Mesenchymal stem cell (in vitro differentiated cells and primary cell): ENCODE results near the gene SLC13A5.
"Not testable (repeated sequence)": the region's sequence is repeated elsewhere in the genome, so short reads cannot be mapped to it uniquely, and the experiment has no call there.

ENCODE experiments used
- DNase-seq: peaks from one replicate; pipeline ENCODE4 v3.0.0-alpha.2; 2013
- H2AFZ ChIP-seq: one replicate; pipeline ENCODE4 v1.6.1; 2013; ENCODE audit warnings: low read depth, mild to moderate bottlenecking, control low read depth, inconsistent platforms, low read length, moderate library complexity
- H2AK5ac ChIP-seq: 2 replicates; pipeline ENCODE4 v1.6.1; 2013; ENCODE audit warnings: low read length, moderate library complexity, mild to moderate bottlenecking, inconsistent platforms; ENCODE audit not compliant: severe bottlenecking
- H2BK120ac ChIP-seq: one replicate; pipeline ENCODE4 v1.6.1; 2013; ENCODE audit warnings: low read depth, mild to moderate bottlenecking, inconsistent platforms, low read length, moderate library complexity
- H2BK12ac ChIP-seq, 2 experiments: one replicate each; pipeline ENCODE4 v1.6.1; 2013; ENCODE audit warnings: inconsistent platforms in 2 of 2, low read length in 2 of 2, mild to moderate bottlenecking in 2 of 2, moderate library complexity in 2 of 2, control low read depth in 1 of 2
- H2BK15ac ChIP-seq: one replicate; pipeline ENCODE4 v1.6.1; 2013; ENCODE audit warnings: mild to moderate bottlenecking, low read depth, inconsistent platforms; ENCODE audit not compliant: poor library complexity, severe bottlenecking
- H2BK5ac ChIP-seq: 2 replicates; pipeline ENCODE4 v1.6.1; 2013; ENCODE audit warnings: low read depth, mild to moderate bottlenecking, low read length, control low read depth, inconsistent platforms; ENCODE audit not compliant: poor library complexity, severe bottlenecking
- H3K14ac ChIP-seq, 2 experiments: one replicate each; pipeline ENCODE4 v1.6.1; 2013; ENCODE audit warnings: inconsistent platforms in 2 of 2, low read length in 2 of 2, control low read depth in 1 of 2, mild to moderate bottlenecking in 1 of 2, moderate library complexity in 1 of 2
- H3K18ac ChIP-seq, 2 experiments: one replicate each; pipeline ENCODE4 v1.6.1; 2013; ENCODE audit warnings: inconsistent platforms in 2 of 2, low read length in 2 of 2, control low read depth in 1 of 2, low read depth in 1 of 2, mild to moderate bottlenecking in 1 of 2
- H3K23ac ChIP-seq, 2 experiments: one replicate each; pipeline ENCODE4 v1.6.1; 2013; ENCODE audit warnings: inconsistent platforms in 2 of 2, low read length in 2 of 2, mild to moderate bottlenecking in 2 of 2, moderate library complexity in 2 of 2, control low read depth in 1 of 2
- H3K27ac ChIP-seq: 2 replicates; pipeline ENCODE4 v1.5.1; 2013; ENCODE audit warnings: mild to moderate bottlenecking, moderate library complexity, low read length, control low read depth, inconsistent platforms; ENCODE audit not compliant: poor library complexity, severe bottlenecking
- H3K27me3 ChIP-seq, 2 experiments: 2 replicates each; pipeline versions ENCODE4 v1.6.1 to v1.7.0; 2013; ENCODE audit warnings: low read length in 2 of 2, mild to moderate bottlenecking in 2 of 2, moderate library complexity in 2 of 2, control low read depth in 1 of 2, inconsistent platforms in 1 of 2; ENCODE audit not compliant: control insufficient read depth in 1 of 2, insufficient read depth in 1 of 2
- H3K36me3 ChIP-seq, 2 experiments: 2 replicates each; pipeline versions ENCODE4 v1.6.1 to v1.7.0; 2013; ENCODE audit warnings: low read length in 2 of 2, control low read depth in 1 of 2, inconsistent platforms in 1 of 2, low read depth in 1 of 2, mild to moderate bottlenecking in 1 of 2; ENCODE audit not compliant: insufficient read depth in 2 of 2, control insufficient read depth in 1 of 2
- H3K4ac ChIP-seq, 2 experiments: one replicate each; pipeline ENCODE4 v1.6.1; 2013; ENCODE audit warnings: inconsistent platforms in 2 of 2, low read length in 2 of 2, mild to moderate bottlenecking in 2 of 2, moderate library complexity in 2 of 2, control low read depth in 1 of 2, low read depth in 1 of 2
- H3K4me1 ChIP-seq: 2 replicates; pipeline ENCODE4 v1.6.1; 2013; ENCODE audit warnings: low read depth, low read length, control low read depth; ENCODE audit not compliant: control insufficient read depth, insufficient read depth
- H3K4me2 ChIP-seq: 2 replicates; pipeline ENCODE4 v1.6.1; 2013; ENCODE audit warnings: low read length, mild to moderate bottlenecking, inconsistent platforms; ENCODE audit not compliant: poor library complexity, severe bottlenecking
- H3K4me3 ChIP-seq, 2 experiments: 2 replicates each; pipeline versions ENCODE4 v1.5.1 to v1.7.0; 2013; ENCODE audit warnings: low read length in 2 of 2, mild to moderate bottlenecking in 2 of 2, control low read depth in 1 of 2, low read depth in 1 of 2; ENCODE audit not compliant: insufficient read depth in 1 of 2
- H3K79me1 ChIP-seq: replicated peaks from 2 replicates; pipeline ENCODE4 v1.6.1; 2013; ENCODE audit warnings: mild to moderate bottlenecking, control low read depth, low read length, inconsistent platforms; ENCODE audit not compliant: poor library complexity, severe bottlenecking
- H3K9ac ChIP-seq: 2 replicates; pipeline ENCODE4 v1.7.0; 2013; ENCODE audit warnings: mild to moderate bottlenecking, low read length, moderate library complexity
- H3K9me3 ChIP-seq: 2 replicates; pipeline ENCODE4 v1.7.0; 2013; ENCODE audit warnings: mild to moderate bottlenecking, low read length; ENCODE audit not compliant: control insufficient read depth
- H4K8ac ChIP-seq: one replicate; pipeline ENCODE4 v1.6.1; 2013; ENCODE audit warnings: inconsistent platforms, mild to moderate bottlenecking, low read length, moderate library complexity
- H4K91ac ChIP-seq: one replicate; pipeline ENCODE4 v1.6.1; 2013; ENCODE audit warnings: mild to moderate bottlenecking, low read length, inconsistent platforms
- WGBS: methylation state at CpG from one replicate; pipeline ENCODE4 v1.1.7; 2013; ENCODE audit warnings: mixed read lengths; 5-methylcytosine and 5-hydroxymethylcytosine counted together

The SLC13A5 gene

GRCh38 chr17:6657633-6658287, 55.4 kb downstream of the SLC13A5 start:
- H4K91ac ChIP-seq = no peak overlapping the region
- no peak overlapping the region for H2BK5ac ChIP-seq
- H3K23ac ChIP-seq = no peak overlapping the region
- no peak overlapping the region for H2BK12ac ChIP-seq
- no peak overlapping the region for H2BK15ac ChIP-seq
- DNase-seq = no peak
- H3K9me3 ChIP-seq = no peaks in the 10 kb centered on the region
- H3K14ac ChIP-seq = no peak overlapping the region
- H2AK5ac ChIP-seq = no peak overlapping the region
- WGBS = 76% methylated on average over 15 of the region's 18 CpGs
- H3K4me2 ChIP-seq = no peak overlapping the region
- peaks cover 59 to 67% of the 10 kb centered on the region in 2 experiments for H3K27me3 ChIP-seq
- H3K36me3 ChIP-seq = no peaks in the 10 kb centered on the region
- no peak overlapping the region for H4K8ac ChIP-seq
- no peak overlapping the region for H3K4ac ChIP-seq
- no peak overlapping the region for H3K18ac ChIP-seq
- peaks cover 9% of the 10 kb centered on the region for H3K4me1 ChIP-seq
- H2AFZ ChIP-seq = no peak overlapping the region
- H2BK120ac ChIP-seq = no peak overlapping the region
- H3K9ac ChIP-seq = no peak overlapping the region
- no peak overlapping the region for H3K27ac ChIP-seq
- H3K79me1 ChIP-seq = peaks cover 4% of the 10 kb centered on the region
- no peak overlapping the region for H3K4me3 ChIP-seq

GRCh38 chr17:6656797-6657632, 56.2 kb downstream of the SLC13A5 start:
- H4K91ac ChIP-seq, H3K36me3 ChIP-seq, H3K79me1 ChIP-seq, H2AFZ ChIP-seq, H2BK12ac ChIP-seq, H2AK5ac ChIP-seq, H3K9ac ChIP-seq, H3K14ac ChIP-seq, H3K9me3 ChIP-seq, H3K4ac ChIP-seq, H3K27ac ChIP-seq, H3K18ac ChIP-seq, H4K8ac ChIP-seq, H2BK120ac ChIP-seq, DNase-seq, H2BK15ac ChIP-seq, H3K23ac ChIP-seq, H3K4me3 ChIP-seq, H2BK5ac ChIP-seq, H3K4me2 ChIP-seq: not testable (repeated sequence)
- Histone ChIP-seq H3K4me1 (peaks cover 10% of the 10 kb centered on the region), H3K27me3 (peaks cover 52 to 60% of the 10 kb centered on the region in 2 experiments)
- 7% methylated on average over 33 of the region's 55 CpGs for WGBS

GRCh38 chr17:6655732-6656361, 57.3 kb downstream of the SLC13A5 start:
- H4K91ac ChIP-seq, H4K8ac ChIP-seq: not testable (repeated sequence)
- WGBS = 4% methylated on average over 16 of the region's 41 CpGs

More at GRCh38 chr17:6655732-6656361, 57.3 kb downstream of the SLC13A5 start:
- H2BK15ac ChIP-seq, H3K4me2 ChIP-seq, H2AFZ ChIP-seq, H3K18ac ChIP-seq, H3K9ac ChIP-seq, H2BK5ac ChIP-seq, DNase-seq, H2BK120ac ChIP-seq, H3K27ac ChIP-seq, H3K23ac ChIP-seq, H3K4ac ChIP-seq, H2AK5ac ChIP-seq, H3K14ac ChIP-seq, H3K36me3 ChIP-seq, H3K9me3 ChIP-seq, H2BK12ac ChIP-seq: not testable (repeated sequence)
- H3K27me3 ChIP-seq = peaks cover 43 to 50% of the 10 kb centered on the region in 2 experiments
- peak overlapping the region in 1 of 2 experiments; percentile 51 for H3K4me3 ChIP-seq
- H3K4me1 ChIP-seq = peaks cover 15% of the 10 kb centered on the region
- peaks cover 11% of the 10 kb centered on the region for H3K79me1 ChIP-seq
